ENCODE measurements around the gene ANKRD23. TPM values are rescaled to one million over a fixed set of nuclear protein-coding genes. Genes with fewer than 3 reads are reported as not detected.

ANKRD23 gene
- total and polyA plus RNA-seq, 2 of the 13 experiments (the other 11 are each of a cell fraction or from before 2014, with no cell fraction given) = 1.5 to 1.6 TPM

- TF ChIP-seq ZNF577 (CRISPR knock-in tag; IDR thresholded peaks at IDR 0.05; ENCODE audit: borderline replicate concordance, low read depth) = no peak
- no peak for TF ChIP-seq ZNF83 (CRISPR knock-in tag; IDR thresholded peaks at IDR 0.05; ENCODE audit: borderline replicate concordance)
- no peak for TF ChIP-seq ZNF225 (CRISPR knock-in tag; IDR thresholded peaks at IDR 0.05)
- no peak for TF ChIP-seq ZSCAN25 (CRISPR knock-in tag; IDR thresholded peaks at IDR 0.05)
- TF ChIP-seq MAFG (CRISPR knock-in tag; IDR thresholded peaks at IDR 0.05) = 0 out of 2 replicates have a peak, but pooled peaks have one; percentile 36
- TF ChIP-seq, protein P1, sequence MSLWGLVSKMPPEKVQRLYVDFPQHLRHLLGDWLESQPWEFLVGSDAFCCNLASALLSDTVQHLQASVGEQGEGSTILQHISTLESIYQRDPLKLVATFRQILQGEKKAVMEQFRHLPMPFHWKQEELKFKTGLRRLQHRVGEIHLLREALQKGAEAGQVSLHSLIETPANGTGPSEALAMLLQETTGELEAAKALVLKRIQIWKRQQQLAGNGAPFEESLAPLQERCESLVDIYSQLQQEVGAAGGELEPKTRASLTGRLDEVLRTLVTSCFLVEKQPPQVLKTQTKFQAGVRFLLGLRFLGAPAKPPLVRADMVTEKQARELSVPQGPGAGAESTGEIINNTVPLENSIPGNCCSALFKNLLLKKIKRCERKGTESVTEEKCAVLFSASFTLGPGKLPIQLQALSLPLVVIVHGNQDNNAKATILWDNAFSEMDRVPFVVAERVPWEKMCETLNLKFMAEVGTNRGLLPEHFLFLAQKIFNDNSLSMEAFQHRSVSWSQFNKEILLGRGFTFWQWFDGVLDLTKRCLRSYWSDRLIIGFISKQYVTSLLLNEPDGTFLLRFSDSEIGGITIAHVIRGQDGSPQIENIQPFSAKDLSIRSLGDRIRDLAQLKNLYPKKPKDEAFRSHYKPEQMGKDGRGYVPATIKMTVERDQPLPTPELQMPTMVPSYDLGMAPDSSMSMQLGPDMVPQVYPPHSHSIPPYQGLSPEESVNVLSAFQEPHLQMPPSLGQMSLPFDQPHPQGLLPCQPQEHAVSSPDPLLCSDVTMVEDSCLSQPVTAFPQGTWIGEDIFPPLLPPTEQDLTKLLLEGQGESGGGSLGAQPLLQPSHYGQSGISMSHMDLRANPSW (CRISPR knock-in tag; IDR thresholded peaks at IDR 0.05; ENCODE audit: borderline replicate concordance) = no peak
- no peak for TF ChIP-seq SNRNP70 (IDR thresholded peaks at IDR 0.05; ENCODE audit: low read depth, low read length)
- TF ChIP-seq MBNL3 (CRISPR knock-in tag; conservative IDR thresholded peaks at IDR 0.05) = no peak
- TF ChIP-seq ZSCAN12 (CRISPR knock-in tag; IDR thresholded peaks at IDR 0.05) = no peak
- no peak for TF ChIP-seq DMAP1 (CRISPR knock-in tag; IDR thresholded peaks at IDR 0.05)
- no peak for TF ChIP-seq ZNF331 (CRISPR knock-in tag; IDR thresholded peaks at IDR 0.05)
- TF ChIP-seq SP5 (CRISPR knock-in tag; IDR thresholded peaks at IDR 0.05; ENCODE audit: borderline replicate concordance, low read depth) = peak; percentile 47; the same call in 1 of the 2 replicates
- no peak for TF ChIP-seq ZXDC (CRISPR knock-in tag; IDR thresholded peaks at IDR 0.05)
- no peak for TF ChIP-seq ZKSCAN1 (IDR thresholded peaks at IDR 0.05; ENCODE audit: low read length)
- no peak for TF ChIP-seq NFATC3 (CRISPR knock-in tag; IDR thresholded peaks at IDR 0.05)
- TF ChIP-seq ZBTB1 (CRISPR knock-in tag; IDR thresholded peaks at IDR 0.05; ENCODE audit: borderline replicate concordance) = no peak
- TF ChIP-seq ZNF576 (CRISPR knock-in tag; IDR thresholded peaks at IDR 0.05) = 0 out of 2 replicates have a peak, but pooled peaks have one; percentile 34
- TF ChIP-seq, protein P2, sequence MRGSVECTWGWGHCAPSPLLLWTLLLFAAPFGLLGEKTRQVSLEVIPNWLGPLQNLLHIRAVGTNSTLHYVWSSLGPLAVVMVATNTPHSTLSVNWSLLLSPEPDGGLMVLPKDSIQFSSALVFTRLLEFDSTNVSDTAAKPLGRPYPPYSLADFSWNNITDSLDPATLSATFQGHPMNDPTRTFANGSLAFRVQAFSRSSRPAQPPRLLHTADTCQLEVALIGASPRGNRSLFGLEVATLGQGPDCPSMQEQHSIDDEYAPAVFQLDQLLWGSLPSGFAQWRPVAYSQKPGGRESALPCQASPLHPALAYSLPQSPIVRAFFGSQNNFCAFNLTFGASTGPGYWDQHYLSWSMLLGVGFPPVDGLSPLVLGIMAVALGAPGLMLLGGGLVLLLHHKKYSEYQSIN (CRISPR knock-in tag; IDR thresholded peaks at IDR 0.05; ENCODE audit: borderline replicate concordance) = no peak
- no peak for TF ChIP-seq ZNF674 (CRISPR knock-in tag; IDR thresholded peaks at IDR 0.05; ENCODE audit: low read depth)
- TF ChIP-seq ZNF891 (CRISPR knock-in tag; IDR thresholded peaks at IDR 0.05) = peak; percentile 15; the same call in 1 of the 2 replicates
- no peak for TF ChIP-seq FOXJ3 (CRISPR knock-in tag; IDR thresholded peaks at IDR 0.05; ENCODE audit: borderline replicate concordance)
- TF ChIP-seq FOXM1 (CRISPR knock-in tag; IDR thresholded peaks at IDR 0.05) = no peak
- TF ChIP-seq ZNF382 (CRISPR knock-in tag; IDR thresholded peaks at IDR 0.05; ENCODE audit: borderline replicate concordance) = no peak
- no peak for TF ChIP-seq ZNF256 (CRISPR knock-in tag; conservative IDR thresholded peaks at IDR 0.05)
- TF ChIP-seq NFRKB (IDR thresholded peaks at IDR 0.05) = no peak
- TF ChIP-seq THAP11 (CRISPR knock-in tag; IDR thresholded peaks at IDR 0.05) = no peak
Observed at GRCh38 chr2:96870626-96871255, 26.9 kb upstream of the ANKRD23 start (continued).

Data from HepG2 (cell line).